Cortex of kidney (tissue), 1 donor: ENCODE measurements around the gene TRIM29.

Source experiments
- DNase-seq: peaks from one replicate; lab custom pipeline; 2025; lab: John Stamatoyannopoulos, UW

The TRIM29 gene

DNA sequence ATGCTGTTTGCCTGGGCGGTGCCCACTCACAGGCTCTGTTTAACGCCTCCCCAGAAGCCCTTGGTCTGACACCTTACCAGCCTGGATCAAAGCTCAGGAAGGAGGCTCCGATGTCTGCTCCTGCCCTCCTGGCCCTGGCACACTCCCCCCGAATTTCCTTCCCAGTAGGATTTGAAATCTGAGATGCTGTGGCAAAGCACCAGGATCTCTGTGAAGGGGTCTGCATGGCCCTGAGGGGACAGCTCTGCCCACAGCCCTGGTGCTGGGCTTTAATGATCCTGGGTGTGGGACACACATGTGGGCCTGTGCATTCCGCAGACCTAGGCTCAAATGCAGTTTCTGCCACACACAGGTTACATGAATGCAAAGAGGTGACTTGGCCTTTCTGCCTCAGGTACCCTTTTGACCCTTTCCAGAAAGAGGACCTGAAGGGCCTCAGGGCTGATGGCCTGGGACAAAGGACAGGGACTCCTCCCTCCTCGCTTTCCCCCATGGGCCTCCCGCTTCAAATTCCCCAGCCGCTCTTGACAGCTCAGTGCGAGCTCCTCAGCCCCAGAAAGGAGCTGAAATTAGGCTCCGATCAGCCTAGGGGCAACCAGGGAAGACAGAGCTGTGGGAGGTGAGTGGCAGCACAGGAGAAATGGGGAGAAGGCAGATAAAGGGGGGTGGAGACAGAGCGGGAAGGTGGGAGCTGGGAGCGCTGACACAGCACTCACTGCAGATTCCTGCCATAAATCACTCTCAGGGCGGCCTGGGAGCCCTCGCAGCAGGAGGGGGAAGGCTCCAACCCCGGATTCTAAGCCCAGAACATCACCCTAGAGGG, 41.3 kb downstream of the TRIM29 start:
- no peak for DNase-seq

DNA sequence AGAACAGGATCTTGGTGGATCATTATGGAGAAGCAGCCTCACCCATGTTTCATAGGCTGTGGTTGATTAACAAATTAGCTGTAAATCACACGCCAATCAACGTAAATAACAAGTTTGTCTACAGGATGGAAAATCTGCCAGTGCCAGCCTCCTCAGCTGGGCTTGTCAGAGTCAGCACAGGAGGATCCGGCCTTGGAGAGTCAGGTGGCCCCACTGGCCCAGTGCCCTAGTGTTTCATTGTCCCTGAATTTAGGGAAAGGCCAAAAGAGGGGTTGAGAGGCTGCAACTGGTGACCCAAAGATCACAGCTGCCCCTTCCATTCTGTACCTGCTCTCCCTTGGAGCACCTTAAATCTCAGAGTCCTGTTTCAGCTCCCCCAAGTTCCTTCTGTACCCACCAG, 42.4 kb downstream of the TRIM29 start:
- DNase-seq = no peak

GRCh38 chr11:120091701-120092100, 46.2 kb downstream of the TRIM29 start:
- no peak for DNase-seq

- DNase-seq = no peak
Observed at GRCh38 chr11:120091121-120091520, 46.8 kb downstream of the TRIM29 start.

DNA sequence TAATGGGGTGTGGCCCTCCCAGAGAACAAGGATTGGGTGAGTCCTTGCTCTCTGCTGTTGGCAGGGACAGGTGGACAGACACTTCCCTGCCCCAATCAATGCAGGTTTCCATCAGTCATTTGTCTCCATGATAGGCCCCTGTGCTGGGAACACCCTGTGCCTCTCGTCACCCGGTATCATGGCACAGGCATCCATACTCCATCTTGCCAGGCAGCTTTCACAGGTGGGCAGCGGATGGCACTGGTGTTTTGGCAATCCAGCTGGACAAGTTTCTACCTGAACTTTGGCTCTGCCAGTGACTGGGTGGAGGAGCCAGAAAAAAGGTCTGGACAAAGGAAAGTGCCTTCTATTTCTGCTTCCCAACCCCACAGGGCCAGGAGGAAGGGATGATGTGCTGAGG, 47.5 kb downstream of the TRIM29 start:
- no peak for DNase-seq

- no peak for DNase-seq
Observed at GRCh38 chr11:120089036-120090001, 48.6 kb downstream of the TRIM29 start.

- DNase-seq = no peak
Observed at GRCh38 chr11:120088056-120088455, 49.9 kb downstream of the TRIM29 start.

- DNase-seq = no peak
Observed at GRCh38 chr11:120086651-120087050, 51.3 kb downstream of the TRIM29 start.

GRCh38 chr11:120079750-120080610, 57.9 kb downstream of the TRIM29 start:
- no peak for DNase-seq

- DNase-seq = no peak
Observed at GRCh38 chr11:120078397-120078796, 59.5 kb downstream of the TRIM29 start.

DNA sequence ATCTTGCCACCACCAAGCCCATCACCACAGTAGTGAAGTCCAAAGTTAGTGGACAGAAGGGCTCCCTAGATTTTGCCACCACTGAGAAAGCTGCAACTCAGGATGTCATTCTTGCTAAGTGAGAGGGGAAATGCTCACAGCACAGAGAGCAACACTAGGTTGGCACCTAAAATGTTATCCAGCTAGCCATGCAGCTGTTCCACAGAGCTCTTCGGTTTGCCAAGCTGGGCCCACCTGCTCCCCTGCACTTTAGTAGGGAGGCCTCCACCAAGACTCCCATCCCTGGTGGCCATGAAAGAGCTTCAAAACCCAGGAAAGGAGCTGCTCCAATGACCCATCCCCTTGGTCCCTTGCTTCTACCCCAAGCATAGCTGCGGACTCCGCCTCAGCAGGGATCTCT, 63.8 kb downstream of the TRIM29 start:
- DNase-seq = no peak

DNA sequence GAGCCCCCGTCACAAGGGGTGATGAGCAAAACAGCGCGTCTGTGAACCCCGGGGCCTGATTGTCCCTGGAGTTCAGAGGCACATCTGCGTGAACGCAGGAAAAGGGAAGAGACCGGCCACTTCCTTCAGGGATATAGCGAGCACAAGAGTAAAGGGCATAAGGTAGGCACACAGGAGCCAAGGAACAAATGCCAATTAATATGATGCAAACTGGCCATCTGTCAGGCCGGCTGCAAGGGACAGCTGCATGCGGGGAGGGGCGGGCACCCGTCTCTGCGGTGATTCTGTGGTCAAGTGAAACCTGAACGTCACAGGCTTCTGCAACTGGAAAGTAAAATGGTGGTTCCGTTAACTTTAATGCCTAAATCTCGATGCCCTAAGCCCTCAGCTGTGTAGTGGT, 64.7 kb downstream of the TRIM29 start:
- no peak for DNase-seq

- DNase-seq = no peak
Observed at GRCh38 chr11:120068114-120068573, 69.8 kb downstream of the TRIM29 start.

DNA sequence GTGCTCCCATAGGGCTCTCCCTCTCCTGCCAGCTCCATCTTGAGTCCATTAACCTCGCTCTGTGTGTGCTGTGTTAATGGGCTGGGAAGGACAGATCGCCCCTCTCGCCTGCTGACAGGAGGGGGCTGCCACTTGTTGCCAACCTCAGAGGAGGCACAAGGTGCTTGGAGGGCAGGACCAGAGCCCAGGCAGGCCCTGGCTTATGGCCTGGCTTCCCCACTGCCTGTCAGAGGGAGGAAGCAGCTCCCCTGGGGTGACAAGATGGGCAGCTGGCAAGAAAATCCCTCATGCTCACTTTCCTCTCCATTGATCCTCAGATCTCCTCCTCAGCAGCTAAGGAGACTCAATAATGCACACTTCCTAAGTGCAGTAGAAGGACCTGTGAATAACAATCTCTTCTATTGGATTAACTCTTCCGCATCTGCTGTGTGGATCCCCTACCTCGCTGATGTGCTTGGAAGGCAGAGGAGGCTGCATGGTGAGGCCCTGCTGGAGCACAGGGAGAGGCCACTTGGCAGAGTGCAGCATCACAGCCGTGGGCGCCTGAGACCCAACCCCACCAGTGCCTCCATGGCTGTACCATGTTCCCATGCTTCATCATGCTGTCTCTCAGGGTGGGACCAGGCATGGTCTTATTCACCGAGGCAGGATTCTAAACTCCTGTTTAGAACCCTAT, 70.3 kb downstream of the TRIM29 start:
- no peak for DNase-seq

GRCh38 chr11:120066738-120067437, 71.0 kb downstream of the TRIM29 start:
- DNase-seq = no peak

- DNase-seq = no peak
Observed at GRCh38 chr11:120065876-120066275, 72.0 kb downstream of the TRIM29 start.

DNA sequence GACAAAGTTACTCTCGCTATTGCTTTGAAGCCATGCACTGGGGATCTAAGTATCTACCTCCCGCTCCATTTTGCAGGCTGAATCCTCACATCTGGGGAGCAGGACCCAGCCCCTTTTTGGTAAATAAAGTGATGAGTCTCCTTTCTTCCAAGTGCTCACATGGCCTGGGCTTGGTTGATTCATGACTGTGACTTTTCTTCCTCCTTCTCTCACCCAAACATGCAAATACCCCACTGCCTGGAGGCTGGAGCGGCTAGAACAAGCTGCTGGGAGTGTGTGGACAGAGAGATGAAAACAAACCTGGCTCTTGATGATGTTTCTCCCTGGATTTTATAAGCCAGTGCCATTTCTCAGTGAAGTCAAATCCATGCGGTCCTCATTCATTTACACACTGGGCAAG, 72.7 kb downstream of the TRIM29 start:
- DNase-seq = no peak

- DNase-seq = no peak
Observed at GRCh38 chr11:120064341-120064740, 73.6 kb downstream of the TRIM29 start.

GRCh38 chr11:120063686-120064340, 74.1 kb downstream of the TRIM29 start:
- no peak for DNase-seq

DNA sequence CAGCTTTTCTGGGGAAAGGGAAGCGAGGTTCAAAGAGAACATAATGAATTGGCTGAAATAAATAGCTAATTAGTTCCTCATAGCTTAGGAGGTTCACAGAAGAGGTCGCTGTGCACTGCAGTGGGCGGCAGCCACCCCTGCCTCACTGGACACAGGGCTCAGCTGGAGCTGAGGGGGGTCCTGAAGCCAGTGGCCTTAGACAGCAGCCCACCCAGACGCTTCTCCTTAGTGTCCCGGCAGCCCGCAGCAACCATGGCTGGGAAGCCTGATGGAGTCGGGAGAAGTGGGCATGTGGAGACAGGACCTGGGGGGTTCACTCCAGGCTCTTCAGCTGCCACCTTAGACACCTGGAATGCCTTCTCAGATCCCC, 75.4 kb downstream of the TRIM29 start:
- no peak for DNase-seq
